ENCODE measurements around the gene CCNI2.
A peak's percentile ranks its signal among the peaks of the same experiment; 100 is the strongest.

The CCNI2 gene, protein sequence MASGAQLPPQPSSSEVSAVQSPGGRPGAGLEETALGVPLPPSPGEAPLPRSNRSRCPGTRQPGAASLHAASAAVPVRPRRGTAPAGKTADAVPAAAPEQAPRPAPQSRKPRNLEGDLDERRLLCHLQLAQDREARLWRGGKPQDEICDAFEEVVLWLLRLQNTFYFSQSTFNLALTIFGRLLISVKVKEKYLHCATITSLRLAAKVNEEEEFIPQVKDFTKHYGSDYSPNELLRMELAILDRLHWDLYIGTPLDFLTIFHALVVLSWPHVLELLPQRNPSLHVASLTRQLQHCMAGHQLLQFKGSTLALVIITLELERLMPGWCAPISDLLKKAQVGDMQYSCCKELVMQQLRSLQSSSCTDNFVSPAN

DNA sequence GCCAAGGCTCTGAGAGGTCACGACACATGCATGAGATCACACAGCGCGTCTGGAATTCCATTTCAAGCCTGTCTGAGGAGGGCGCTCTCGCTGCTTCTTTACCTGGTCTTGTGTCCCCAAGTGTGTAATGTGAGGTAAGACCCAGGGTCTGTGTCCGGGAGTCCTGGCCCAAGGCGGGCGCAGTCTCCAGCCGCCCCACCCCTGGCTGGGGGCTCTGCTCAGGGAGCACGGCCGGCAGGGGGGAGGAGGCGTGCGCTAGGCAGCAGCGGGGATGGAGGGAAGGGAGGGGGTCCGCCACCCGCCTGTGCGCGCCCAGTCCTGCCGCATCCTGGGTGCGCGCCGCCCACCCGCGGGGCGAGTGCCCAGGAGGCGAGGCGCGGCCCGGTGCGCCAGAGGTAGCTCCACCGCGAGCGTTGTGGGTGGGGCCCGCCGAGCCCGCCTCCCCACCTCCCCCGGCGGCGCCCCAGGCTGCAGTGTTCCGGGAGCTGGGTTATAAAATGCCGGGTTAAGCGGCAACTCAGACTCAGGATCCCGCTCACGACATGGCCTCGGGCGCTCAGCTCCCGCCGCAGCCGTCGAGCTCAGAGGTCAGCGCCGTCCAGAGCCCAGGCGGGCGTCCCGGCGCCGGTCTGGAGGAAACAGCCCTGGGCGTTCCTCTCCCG, at the start of gene CCNI2:
Gene CCNI2, plus strand, starts transcription at position 473 of the 662 bp plus-strand sequence. Its CDS starts 70 bp downstream, at position 543.
- DNase-seq = peak; percentile 61 to 72

DNA sequence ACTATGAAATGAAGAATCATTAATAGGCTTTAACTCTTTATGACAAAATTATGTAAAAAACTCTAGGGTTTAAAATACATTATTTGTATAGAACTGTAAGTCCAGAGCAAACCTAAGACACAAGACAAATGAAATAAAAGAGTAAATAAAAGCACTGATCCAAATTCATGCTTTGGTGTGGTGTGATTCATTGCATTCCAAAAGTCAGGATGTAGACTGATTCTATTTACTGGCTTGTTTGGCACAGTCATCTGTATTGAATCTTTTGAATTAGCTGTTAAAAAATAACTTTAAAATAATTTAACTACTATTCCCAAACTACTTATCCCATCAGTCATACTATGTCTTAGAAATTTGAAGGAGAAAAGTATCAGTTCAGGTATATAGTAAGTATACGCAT, 42.4 kb upstream of the CCNI2 start:
- DNase-seq = no peak

DNA sequence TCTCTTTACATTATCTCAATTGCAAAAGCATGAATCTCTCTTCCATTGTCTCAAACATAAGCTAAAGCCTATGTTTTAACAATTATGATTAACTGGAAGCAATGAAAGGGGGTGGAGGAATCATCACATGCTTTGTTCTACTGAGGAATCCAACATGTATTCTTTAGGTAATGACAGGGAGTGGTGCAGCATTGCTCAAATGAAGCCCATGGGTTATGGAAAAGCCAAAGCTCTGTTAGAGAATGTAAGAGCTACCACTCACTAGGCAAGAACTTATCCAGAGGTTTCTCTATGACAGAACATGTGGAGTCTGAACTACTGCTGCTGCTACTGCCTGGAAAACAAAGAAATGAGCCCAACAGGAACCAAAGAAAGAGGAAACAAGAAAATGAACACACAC, 38.6 kb upstream of the CCNI2 start:
- no peak for DNase-seq

DNA sequence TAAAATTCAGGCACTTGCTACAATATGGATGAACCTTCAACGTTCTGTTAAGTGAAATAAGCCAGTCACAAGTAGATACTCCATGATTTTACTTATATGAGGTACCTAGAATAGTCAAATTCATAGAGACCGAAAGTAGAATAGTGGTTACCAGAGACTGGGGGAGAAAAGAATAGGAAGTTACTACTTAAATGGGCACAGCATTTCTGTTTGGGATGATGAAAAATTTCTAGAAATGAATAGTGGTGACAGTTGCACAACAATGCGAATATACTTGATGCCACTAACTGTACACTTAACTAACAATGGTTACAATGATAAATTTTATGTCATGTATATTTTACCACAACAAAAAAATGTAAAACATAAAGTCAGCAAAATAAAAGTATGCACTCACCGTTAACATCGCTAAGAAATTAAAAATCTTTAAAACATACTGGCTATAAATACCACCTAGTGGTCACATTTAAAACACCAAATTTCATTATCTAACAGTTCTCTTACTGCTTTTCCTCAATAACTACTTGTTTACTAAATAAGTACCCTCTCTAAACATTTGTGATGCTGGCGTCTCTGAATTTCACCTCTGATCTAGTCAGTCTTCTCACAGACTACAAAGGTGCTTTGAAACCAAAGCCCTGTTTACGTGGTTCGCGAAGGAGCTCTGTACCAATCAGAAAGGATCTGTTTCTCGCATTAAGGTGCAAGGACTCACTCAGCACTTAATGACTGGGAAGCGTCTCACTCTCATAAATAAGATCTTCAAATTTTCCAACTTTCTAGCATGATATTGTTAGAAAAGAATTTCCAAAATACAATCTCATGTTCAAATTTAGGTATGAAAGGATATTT, 32.5 kb upstream of the CCNI2 start:
- peak in 1 of 2 donors; percentile 17 for DNase-seq

DNA sequence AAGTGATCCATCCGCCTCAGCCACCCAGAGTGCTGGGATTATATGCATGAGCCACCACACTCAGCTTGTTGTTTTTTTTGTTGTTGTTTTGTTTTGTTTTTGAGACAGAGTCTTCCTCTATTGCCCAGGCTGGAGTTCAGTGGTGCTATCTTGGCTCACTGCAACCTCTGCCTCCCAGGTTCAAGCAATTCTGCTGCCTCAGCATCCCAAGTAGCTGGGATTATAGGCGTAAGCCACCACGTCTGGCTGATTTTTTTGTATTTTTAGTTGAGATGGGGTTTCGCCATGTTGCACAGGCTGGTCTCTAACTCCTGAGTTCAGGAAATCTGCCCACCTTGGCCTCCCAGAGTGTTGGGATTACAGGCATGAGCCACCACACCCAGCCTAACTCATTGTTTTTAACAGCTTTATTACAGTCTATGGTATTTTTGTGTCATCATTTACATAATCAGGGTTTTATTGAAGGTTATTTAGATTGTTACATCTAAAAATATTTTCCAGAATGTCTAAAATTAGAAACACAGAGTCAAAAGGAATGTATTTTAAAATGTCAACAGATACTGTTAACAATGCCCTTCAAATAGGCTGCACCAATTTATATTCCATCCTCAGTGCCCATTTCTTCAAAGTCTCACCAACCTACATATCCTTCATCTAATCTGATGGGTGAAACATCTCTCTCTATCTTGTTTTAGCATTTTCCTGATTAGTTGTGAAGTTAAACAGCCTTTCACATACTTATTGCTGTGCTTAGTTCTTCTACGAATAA, 28.5 kb upstream of the CCNI2 start:
- DNase-seq = no peak

DNA sequence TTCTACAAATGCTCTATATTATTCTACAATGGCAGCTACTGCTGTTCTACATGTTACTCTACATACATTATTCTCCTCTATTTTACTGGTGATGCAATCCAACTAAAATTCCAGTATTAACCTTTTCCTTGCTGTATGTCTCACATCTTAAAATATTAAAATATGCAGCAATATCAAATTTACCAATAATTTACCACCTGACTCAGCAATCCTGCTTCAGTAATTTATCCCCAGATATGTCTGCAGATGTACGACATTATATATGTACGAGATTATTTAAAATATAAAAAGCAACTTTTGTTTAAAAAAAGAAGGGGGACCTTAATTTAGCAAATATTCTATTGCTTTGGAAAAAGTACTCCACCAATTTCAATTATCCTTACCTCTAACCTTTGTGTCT, 21.5 kb upstream of the CCNI2 start:
- DNase-seq = no peak

DNA sequence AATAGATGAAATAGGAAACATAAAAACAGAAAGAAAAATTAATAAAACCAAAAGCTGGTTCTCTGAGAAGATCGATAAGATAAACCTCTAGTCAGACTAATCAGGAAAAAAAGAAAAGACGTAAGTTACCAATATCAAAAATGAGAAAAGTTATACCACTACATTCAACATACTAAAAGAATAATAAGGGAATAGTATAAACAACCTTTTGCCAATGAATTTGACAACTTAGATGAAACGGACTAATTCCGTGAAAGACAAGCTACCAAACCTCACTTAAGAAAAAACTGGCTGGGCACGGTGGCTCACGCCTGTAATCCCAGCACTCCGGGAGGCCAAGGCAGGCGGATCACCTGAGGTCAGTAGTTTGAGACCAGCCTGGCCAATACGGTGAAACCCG, 17.3 kb upstream of the CCNI2 start:
- no peak for DNase-seq

DNA sequence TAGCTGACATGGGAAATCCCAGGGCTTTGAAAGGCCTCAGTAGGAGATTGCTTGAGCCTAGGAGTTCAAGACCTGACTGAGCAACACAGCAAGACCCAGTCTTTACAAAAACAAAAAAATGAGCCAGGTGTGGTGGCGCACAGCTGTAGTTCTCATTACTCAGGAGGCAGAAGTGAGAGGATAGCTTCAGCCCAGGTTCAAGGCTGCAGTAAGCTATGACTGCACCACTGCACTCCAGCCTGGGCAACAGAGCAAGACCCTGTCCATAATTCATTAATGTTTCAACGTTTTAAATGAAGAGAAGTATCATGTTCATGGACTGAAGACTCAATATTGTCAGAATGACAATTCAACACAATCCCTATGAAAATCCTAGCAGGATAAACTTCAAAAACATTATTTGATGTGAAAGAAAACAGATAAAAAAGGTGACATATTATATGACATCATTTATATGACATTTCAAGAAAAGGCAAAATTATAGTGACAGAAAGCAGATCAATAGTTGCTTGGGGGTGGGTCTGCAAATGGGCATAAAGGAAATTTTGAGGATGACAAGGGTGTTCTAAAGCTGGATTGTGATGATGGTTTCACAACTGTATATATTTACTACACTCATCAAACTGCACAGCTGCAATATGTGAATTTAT, 13.6 kb upstream of the CCNI2 start:
- no peak for DNase-seq

DNA sequence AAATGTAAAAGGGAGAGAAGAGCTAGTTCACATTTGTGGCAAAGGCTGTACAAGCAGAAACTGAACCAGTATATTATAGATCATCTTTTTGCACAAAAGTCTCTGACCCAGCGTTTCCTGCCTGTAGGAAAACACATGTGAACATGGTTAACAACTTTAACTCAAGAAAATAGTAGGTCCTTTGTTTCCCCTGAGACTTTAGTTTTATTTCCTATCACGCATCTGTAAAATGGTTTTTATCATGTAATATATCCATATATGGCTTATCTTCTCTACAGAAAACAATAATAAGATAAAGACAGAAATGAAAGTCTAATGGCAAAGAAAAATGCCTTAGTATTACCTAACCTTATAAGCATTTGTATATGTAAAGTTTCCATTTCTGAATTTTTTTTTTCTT, 12.5 kb upstream of the CCNI2 start:
- DNase-seq = no peak

DNA sequence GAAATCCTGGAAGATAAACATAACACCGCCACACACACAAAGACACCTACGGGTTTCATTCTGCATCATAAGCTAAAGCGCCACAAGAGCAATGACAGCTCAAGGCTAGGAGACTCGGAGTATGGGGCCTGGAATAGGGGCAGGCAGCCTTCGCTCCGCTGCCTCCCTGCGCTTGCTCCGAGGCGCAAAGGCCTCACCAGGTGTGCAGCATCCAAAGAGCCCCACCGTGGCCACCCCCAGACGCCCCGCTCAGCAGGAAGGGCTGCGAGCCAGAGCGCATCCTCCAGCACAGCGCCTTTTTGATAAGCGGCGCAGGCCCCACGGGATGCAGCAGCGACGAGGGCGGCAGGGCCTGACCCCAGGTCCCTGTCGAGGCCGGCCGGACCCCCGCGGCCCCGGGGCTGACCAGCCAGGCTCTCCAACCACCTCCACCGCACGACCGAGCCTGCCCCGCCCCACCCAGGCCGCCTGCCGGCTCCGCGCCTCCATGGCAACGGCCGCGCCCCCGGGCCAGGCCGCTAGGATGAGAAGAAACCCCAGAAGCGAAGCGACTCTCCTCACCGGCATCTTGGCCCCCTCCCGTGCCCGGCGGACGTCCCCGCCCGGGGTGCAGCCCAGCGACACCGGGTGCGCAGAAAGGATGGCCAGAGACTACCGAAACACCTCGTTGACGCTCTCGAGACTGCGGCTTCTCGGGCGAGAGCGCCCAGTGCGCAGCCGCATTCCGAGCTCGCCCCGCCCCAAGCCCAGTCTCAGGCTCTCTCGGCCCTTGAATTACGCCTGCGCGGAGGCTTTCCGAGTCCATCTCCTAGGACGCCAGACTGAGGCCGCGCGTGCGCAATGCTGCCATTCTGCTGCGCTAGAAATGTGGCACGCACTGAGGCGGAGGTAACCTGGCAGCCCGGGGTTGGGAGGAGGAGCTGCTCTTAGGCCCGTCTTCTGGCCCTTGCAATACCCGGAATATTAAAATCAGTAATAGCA, 10.1 kb upstream of the CCNI2 start, which contains the start of gene KIF3A:
Gene KIF3A, minus strand, starts transcription at position 694 of the 981 bp plus-strand sequence. Its CDS starts 127 bp downstream, at position 567.
- DNase-seq = peak; percentile 99

DNA sequence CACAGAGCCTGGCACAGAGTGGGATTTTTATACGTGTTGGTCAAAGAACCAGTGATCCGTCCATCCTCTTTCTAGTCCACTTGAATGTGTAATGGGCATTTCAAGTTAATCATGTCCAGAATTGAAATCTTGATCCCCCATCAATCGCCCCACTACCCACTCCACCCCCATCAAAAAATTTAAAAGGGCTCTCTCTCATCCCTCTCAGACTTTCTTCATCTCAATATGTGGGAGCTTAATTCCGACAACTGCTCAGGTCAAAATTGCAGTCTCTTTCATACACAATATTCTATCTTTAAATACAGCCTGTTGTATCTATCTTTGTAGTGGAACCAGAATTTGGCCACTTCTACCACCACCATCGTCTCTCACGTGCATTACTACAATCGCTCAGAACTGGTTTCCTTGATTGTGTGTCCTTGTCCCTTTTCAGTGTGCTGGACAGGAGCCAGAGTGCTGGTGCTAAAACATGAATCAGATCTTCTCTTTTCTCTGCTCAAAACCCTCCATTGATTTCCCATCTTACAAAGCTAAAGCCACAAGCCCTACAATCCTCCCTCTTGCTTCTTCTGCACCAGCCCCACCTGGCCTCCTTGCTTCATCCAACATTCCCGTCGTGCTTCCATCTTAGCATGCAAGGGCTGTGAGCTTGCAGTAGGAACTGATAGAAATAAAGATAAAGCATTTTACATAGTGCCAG, 9.1 kb upstream of the CCNI2 start:
- DNase-seq = no peak

DNA sequence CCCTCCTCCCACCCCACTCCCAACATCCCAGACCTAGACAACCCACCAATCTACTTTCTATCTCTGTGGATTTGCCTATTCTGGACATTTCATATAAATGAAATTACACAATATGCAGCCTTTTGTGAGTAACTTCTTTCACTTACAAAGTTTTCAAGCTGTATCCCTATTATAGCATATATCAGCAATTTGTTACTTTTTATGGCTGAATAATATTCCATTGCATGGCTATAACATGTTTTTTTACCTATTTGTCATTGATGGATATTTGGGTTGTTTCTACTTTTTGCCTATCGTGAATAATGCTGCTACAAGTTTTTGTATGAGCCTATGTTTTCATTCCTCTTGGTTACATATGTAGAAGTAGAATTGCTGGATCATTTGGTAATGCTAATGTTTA, 8.0 kb upstream of the CCNI2 start:
- DNase-seq = no peak

DNA sequence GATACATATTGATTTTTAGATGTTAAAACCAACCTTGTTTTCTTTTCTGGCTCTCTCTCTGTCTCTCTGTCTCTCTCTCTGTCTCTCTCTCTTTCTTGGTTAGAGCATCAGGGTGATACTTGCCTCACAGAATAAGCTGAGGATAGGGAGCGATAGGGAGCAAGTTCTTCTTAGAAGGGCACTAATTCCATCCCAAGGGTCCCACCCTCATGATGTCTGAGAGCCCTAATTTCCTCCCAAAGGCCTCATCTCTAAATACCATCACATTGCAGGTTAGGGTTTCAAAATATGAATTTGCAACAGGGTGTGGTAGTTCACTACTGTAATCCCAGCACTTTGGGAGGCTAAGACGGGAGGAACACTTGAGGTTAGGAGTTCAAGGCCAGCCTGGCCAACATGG, 5.1 kb upstream of the CCNI2 start:
- DNase-seq = no peak

DNA sequence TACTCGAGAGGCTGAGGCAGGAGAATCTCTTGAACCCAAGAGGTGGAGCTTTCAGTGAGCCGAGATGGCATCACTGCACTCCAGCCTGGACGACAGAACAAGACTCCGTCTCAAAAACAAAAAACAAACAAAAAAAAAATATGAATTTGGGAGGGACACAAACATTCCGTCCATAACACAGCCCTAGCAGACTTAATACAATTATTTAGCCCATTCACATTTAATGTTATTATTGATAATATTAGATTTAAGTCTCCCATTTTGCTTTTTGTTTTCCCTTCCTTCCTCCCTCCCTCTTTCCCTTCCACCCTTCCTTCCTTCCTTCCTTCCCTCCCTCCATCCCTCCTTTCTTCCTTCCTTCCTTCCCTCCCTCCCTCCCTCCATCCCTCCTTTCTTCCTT, 4.6 kb upstream of the CCNI2 start:
- no peak for DNase-seq

DNA sequence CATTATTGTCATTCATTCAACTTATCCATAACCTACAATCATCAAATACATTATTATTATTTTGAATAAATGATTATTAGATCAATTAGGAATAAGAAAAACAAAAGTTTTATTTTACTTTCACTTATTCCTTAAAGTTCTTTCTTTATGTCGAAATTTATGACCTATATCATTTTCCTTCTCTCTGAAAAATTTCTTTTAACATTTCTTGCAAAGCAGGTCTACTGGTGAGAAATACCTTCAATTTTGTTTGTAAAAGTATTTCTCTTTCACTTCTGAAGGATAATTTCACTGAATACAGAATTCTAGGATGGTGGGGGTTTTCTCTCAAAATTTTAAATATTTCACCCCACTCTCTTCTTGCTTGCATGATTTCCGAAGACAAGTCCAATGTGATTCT, 2.6 kb upstream of the CCNI2 start:
- DNase-seq = no peak

DNA sequence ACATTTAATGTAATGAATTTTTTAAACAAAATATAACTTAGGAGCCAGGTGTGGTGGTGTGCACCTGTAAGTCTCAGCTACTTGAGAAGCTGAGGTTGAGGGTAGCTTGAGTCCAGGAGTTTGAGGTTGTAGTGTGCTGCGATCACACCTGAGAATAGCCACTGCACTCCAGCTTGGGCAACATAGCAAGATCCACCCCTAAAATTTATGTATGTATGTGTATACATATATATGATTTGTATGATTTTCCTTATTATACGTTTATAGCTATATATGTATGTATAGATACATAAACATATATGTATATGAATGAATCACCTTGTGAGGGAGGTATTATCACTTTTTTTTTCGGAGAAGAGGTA, 653 bp upstream of the CCNI2 start:
- DNase-seq = no peak

DNA sequence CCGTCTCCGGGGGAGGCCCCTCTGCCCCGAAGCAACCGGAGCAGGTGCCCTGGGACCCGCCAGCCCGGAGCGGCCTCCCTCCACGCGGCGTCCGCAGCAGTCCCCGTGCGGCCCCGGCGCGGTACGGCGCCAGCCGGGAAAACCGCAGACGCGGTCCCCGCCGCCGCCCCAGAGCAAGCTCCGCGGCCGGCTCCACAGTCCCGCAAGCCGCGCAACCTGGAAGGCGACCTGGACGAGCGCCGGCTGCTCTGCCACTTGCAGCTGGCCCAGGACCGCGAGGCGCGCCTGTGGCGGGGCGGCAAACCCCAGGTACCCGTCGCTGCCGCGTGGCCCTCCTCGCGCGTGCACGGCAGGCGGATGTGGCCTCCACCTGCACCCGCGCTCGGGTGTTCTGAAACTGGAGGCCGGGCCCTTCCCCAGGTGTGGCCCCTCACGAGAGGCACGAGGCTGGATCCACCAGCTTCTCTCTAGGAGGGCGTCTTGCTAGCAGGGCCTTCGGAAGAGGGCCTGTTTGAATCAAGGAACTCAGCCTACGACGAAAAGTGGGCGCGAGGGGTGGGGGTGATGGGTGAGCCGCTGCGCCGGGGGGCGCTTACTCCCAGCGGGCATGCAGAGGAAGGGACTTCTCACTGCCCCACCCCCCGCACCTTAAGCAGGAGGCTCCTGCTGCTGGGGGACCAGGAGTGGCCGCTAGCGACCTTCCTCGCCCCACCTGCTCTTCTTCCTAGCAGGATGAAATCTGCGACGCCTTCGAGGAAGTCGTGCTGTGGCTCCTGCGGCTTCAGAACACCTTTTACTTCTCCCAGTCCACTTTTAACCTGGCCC, 602 bp downstream of the CCNI2 start:
- peak; percentile 46 to 60 for DNase-seq

DNA sequence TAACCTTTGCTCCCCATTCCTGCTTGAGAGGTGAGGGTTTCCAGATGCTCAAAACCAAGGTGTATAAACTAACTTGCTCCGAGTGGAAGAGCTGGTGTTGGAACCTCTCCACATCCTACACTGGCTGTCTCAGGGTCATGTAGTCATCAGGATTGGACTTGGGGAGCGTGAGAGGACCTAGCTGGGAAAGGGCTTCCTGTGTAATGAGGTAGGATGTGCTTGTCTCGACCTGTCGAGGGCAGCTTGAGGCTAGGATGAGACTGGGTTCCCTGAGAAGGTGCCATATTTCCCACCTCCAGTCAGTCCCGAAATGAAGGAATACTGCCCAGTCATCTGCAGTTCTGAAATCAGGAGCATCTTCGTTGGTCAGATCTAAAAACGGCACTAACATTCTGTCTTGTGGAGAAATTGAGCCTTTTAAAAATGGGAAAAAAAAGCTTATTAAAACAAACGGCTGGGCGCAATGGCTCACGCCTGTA, 1.3 kb downstream of the CCNI2 start:
- DNase-seq = no peak

DNA sequence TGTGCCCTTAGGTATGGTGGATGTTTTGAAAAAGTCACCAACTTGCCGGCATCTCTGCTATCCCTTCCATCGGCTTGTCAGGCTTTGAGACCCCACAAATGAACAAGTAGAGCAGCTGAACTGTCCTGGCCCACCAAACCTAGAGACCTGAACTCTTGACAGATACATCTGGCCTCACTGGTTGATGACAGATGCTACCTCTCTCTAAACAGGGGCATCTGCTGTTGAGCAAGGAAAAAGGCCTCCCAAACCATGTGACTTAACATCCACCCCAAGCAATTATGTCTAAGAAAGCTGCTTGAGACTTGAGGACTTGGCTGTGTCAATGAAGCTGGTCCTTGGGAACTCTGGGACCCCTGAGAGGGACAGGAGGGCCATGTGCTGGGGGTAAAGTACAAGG, 2.3 kb downstream of the CCNI2 start:
- DNase-seq = no peak

Measured in CD4-positive, alpha-beta T cell treated with Interleukin-1 beta for 1 hour (primary cell).